BJ (cell line): ENCODE data around the gene HERC6. TPM values are rescaled to one million over a fixed set of nuclear protein-coding genes. Genes with fewer than 3 reads are reported as not detected.
A peak's percentile ranks its signal among the peaks of the same experiment; 100 is the strongest.

Experiments
- CTCF ChIA-PET: fragments of 350-600 bp; formaldehyde crosslinking; extraction: SDS; loops from one replicate; lab custom pipeline; 2021; ENCODE audit warnings: antibody characterized with exemption, inconsistent platforms; lab: Yijun Ruan, JAX
- POLR2A ChIA-PET: fragments of 300-600 bp; sonication (Branson Sonifier 250); formaldehyde crosslinking; extraction: SDS; loops from one replicate; lab custom pipeline; 2021; ENCODE audit warnings: antibody characterized with exemption; lab: Charles Lee
- DNase-seq: peaks from one replicate; pipeline ENCODE4 v3.0.0-alpha.2; 2011; ENCODE audit warnings: low read depth
- H3K27me3 ChIP-seq: 2 replicates; pipeline ENCODE4 v1.6.0; 2011; ENCODE audit warnings: low read length; ENCODE audit not compliant: control insufficient read depth, insufficient read depth
- H3K36me3 ChIP-seq: 2 replicates; pipeline ENCODE4 v1.5.1; 2011; ENCODE audit warnings: low read length; ENCODE audit not compliant: control insufficient read depth, insufficient read depth
- H3K4me3 ChIP-seq: 2 replicates; pipeline ENCODE4 v1.5.1; 2011; ENCODE audit warnings: low read depth, mild to moderate bottlenecking, control low read depth, low read length
- polyA plus RNA-seq: library from polyadenylated mRNA; depleted of rRNA; stranded (reverse); fragments of >200 nt; gene quantifications from 2 replicates; pipeline ENCODE4 v1.2.3, GENCODE V29; 2011
- TF ChIP-seq, protein P1 (sequence below): IDR thresholded peaks from 2 replicates; pipeline ENCODE4 v1.5.1; 2011; ENCODE audit warnings: low read depth, mild to moderate bottlenecking, control low read depth, inconsistent platforms, low read length, moderate library complexity; ENCODE audit not compliant: insufficient read depth

Gene HERC6
- polyA plus RNA-seq, 1 experiment = 3.1 TPM

DNA sequence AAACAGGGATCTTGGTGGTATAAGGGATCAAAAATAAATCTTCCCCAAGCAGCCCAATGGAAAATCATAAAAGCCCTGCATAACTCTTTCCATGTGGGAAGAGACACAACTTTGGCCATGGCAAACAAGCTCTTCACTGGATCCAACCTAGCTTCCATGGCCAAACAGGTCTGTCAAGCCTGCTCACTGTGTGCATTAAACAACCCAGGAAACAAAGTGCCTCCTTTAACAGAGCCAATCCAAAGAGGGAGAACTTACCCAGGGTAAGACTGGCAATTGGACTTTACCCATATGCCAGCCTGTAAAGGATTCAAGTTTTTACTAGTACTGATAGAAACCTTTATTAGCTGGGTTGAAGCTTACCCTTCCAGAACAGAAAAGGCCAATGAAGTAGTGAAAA is 70.6 kb downstream of the HERC6 start:
- POLR2A ChIA-PET = no interaction called here

DNA sequence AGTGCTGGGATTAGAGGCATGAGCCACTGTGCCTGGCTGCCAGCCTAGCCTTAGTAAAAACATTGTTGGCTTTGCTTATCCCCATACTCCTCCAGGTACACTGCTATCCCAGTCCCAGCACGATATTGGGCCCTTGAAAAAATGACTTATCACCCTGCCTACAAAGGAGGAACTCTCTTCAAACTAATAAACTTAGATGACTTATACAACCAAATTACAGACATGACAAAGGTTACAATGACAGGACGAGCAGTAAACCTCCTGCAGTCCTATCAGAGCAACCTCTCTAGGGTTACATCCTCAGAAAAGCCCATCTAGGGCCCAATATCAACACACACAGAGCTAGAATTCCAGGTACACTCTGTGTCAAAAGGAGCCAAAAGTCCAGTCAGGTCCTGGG is 72.6 kb downstream of the HERC6 start:
- CTCF ChIA-PET = no interaction called here

More for the DNA sequence above, 70.6 kb downstream of the HERC6 start:
- H3K27me3 ChIP-seq = no peaks in the 10 kb centered on the region
- no peak for DNase-seq
- H3K4me3 ChIP-seq = no peak overlapping the region
- no peaks in the 10 kb centered on the region for H3K36me3 ChIP-seq
- TF ChIP-seq, protein P1, sequence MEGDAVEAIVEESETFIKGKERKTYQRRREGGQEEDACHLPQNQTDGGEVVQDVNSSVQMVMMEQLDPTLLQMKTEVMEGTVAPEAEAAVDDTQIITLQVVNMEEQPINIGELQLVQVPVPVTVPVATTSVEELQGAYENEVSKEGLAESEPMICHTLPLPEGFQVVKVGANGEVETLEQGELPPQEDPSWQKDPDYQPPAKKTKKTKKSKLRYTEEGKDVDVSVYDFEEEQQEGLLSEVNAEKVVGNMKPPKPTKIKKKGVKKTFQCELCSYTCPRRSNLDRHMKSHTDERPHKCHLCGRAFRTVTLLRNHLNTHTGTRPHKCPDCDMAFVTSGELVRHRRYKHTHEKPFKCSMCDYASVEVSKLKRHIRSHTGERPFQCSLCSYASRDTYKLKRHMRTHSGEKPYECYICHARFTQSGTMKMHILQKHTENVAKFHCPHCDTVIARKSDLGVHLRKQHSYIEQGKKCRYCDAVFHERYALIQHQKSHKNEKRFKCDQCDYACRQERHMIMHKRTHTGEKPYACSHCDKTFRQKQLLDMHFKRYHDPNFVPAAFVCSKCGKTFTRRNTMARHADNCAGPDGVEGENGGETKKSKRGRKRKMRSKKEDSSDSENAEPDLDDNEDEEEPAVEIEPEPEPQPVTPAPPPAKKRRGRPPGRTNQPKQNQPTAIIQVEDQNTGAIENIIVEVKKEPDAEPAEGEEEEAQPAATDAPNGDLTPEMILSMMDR = no peak
- CTCF ChIA-PET = interaction anchor here (1.7 kb wide), 2 partner anchors 13 to 80 kb away, joined by 4 read pairs; no protein-coding TSS in a partner anchor

DNA sequence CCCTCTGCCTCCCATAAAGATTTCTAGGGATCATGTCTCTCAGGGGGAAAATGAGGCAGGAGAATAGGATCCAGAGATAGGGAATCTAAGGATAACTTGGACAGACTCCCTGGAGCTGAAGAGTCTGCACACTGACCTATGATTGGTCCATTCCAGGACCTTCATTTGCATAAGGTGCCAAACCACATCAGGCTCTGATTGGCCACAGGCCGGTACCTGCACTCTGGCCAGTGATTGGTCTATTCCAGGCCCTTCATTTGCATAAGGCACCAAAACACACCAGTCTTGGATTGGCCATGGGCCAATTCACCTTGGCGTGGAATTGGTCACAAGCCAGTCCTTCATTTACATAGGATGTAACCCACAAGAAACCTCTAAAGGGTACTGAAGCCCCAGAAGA is 74.3 kb downstream of the HERC6 start:
- Histone ChIP-seq H3K27me3 (peaks cover 9% of the 10 kb centered on the region), H3K36me3 (no peaks in the 10 kb centered on the region), H3K4me3 (no peak overlapping the region)
- TF ChIP-seq, protein P1 = no peak
- ChIA-PET POLR2A (no interaction called here), CTCF (no interaction called here)
- no peak for DNase-seq

More for the DNA sequence above, 72.6 kb downstream of the HERC6 start:
- no peak overlapping the region for H3K4me3 ChIP-seq
- H3K27me3 ChIP-seq = no peaks in the 10 kb centered on the region
- POLR2A ChIA-PET = no interaction called here
- no peaks in the 10 kb centered on the region for H3K36me3 ChIP-seq
- TF ChIP-seq, protein P1 = no peak
- DNase-seq = no peak

DNA sequence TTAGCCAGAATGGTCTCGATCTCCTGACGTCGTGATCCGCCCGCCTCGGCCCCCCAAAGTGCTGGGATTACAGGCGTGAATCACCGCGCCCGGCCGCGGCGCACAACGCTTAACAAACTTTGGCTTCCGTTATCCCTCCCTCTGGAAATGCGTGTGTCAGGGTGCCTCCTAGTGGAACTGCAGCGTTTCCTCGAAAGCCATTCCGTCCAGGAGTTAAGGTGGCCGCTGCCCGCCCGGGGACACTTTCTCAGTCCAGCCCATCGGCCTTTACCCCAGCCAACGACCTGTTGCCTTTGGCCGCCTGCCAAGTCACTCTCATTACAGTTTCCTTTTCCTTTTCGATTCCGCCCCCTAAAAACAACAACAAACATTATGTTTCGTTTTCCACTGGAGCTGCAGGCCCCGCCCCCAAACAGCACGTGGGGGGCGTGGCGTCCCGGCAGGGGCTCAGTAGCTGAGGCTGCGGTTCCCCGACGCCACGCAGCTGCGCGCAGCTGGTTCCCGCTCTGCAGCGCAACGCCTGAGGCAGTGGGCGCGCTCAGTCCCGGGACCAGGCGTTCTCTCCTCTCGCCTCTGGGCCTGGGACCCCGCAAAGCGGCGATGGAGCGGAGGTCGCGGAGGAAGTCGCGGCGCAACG is 78.1 kb downstream of the HERC6 start, which contains the start of gene HERC5:
Gene HERC5, plus strand, starts transcription at position 450 of the 637 bp plus-strand sequence. Its CDS starts 151 bp downstream, at position 601.
- Histone ChIP-seq H3K27me3 (peaks cover 9% of the 10 kb centered on the region), H3K36me3 (no peaks in the 10 kb centered on the region), H3K4me3 (peak within 1 kb of the TSS; percentile 55)
- ChIA-PET POLR2A (no interaction called here), CTCF (interaction anchor here (0.8 to 1.7 kb wide), 11 partner anchors 11 to 245 kb away, joined by 3 to 5 read pairs (median 4); partner anchors contain the start of gene PPM1K)
- DNase-seq = peak; percentile 51
- TF ChIP-seq, protein P1 = peak; percentile 74

DNA sequence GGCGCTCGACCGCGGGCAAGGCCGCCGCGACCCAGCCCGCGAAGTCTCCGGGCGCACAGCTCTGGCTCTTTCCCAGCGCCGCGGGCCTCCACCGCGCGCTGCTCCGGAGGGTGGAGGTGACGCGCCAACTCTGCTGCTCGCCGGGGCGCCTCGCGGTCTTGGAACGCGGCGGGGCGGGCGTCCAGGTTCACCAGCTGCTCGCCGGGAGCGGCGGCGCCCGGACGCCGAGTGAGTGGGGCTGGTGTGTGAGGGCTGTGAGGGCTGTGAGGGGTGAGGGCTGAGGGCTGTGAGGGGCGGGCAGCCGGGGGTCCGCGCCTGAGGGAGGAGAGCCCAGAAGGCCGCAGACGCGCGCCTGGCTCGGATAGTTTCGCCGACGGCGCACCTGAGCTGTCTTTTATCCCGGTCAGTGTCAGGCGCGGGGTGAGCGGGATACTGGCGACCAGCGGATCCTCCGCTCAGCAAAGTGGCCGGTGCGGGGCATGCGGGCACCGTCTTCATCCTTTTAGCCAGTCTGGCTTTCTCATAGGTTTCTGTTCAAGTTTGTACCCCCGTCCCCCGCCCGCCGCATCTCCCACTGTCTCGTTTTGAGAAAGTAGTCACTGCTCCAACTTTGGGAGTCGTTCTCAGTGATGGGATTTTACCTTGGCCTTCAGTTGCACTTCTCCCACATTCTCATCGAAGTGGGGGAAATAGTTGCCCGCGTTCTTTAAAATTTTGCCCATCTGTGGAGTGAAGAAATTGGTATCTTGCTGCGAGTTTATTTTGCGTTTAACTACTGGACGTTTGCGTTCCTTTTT is 78.9 kb downstream of the HERC6 start:
- ChIA-PET CTCF (interaction anchor here (0.9 to 1.7 kb wide), 11 partner anchors 10 to 246 kb away, joined by 3 to 5 read pairs (median 4); partner anchors contain the start of gene PPM1K), POLR2A (no interaction called here)
- Histone ChIP-seq H3K36me3 (no peaks in the 10 kb centered on the region), H3K27me3 (peaks cover 9% of the 10 kb centered on the region), H3K4me3 (peak overlapping the region; percentile 55)
- DNase-seq = no peak
- TF ChIP-seq, protein P1 = no peak
